ENCODE results near the gene PIP5K1B. TPM values are rescaled to one million over a fixed set of nuclear protein-coding genes. Genes with fewer than 3 reads are reported as not detected.

PIP5K1B gene
- total RNA-seq, 1 donor from 2014 or later = not detected

GRCh38 chr9:68964102-68964541 is 259.1 kb downstream of the PIP5K1B start:
- no peak for TF ChIP-seq CTCF (conservative IDR thresholded peaks at IDR 0.05; ENCODE audit: low read depth, low read length)
- no peak overlapping the region for H3K4me3 ChIP-seq (ENCODE audit: low read depth, low read length)
- no peak for DNase-seq (ENCODE audit: low read depth)

GRCh38 chr9:68964765-68965164 is 259.7 kb downstream of the PIP5K1B start:
- TF ChIP-seq CTCF (conservative IDR thresholded peaks at IDR 0.05; ENCODE audit: low read depth, low read length) = no peak
- DNase-seq (ENCODE audit: low read depth) = no peak

GRCh38 chr9:68966496-68966944 is 261.5 kb downstream of the PIP5K1B start:
- H3K4me3 ChIP-seq (ENCODE audit: low read depth, low read length) = no peak overlapping the region
- no peak for TF ChIP-seq CTCF (conservative IDR thresholded peaks at IDR 0.05; ENCODE audit: low read depth, low read length)

More at GRCh38 chr9:68964765-68965164, 259.7 kb downstream of the PIP5K1B start:
- H3K4me3 ChIP-seq (ENCODE audit: low read depth, low read length) = no peak overlapping the region

GRCh38 chr9:68967800-68968199 is 262.8 kb downstream of the PIP5K1B start:
- no peak for TF ChIP-seq CTCF (conservative IDR thresholded peaks at IDR 0.05; ENCODE audit: low read depth, low read length)
- DNase-seq (ENCODE audit: low read depth) = no peak
- no peak overlapping the region for H3K4me3 ChIP-seq (ENCODE audit: low read depth, low read length)

More at GRCh38 chr9:68966496-68966944, 261.5 kb downstream of the PIP5K1B start:
- no peak for DNase-seq (ENCODE audit: low read depth)

- no peak overlapping the region for H3K4me3 ChIP-seq (ENCODE audit: low read depth, low read length)
- no peak for TF ChIP-seq CTCF (conservative IDR thresholded peaks at IDR 0.05; ENCODE audit: low read depth, low read length)
- DNase-seq (ENCODE audit: low read depth) = no peak
Observed at GRCh38 chr9:68969538-68969937, 264.5 kb downstream of the PIP5K1B start.

GRCh38 chr9:68970151-68970550 is 265.1 kb downstream of the PIP5K1B start:
- H3K4me3 ChIP-seq (ENCODE audit: low read depth, low read length) = no peak overlapping the region
- no peak for DNase-seq (ENCODE audit: low read depth)
- no peak for TF ChIP-seq CTCF (conservative IDR thresholded peaks at IDR 0.05; ENCODE audit: low read depth, low read length)

- no peak for DNase-seq (ENCODE audit: low read depth)
- no peak overlapping the region for H3K4me3 ChIP-seq (ENCODE audit: low read depth, low read length)
- TF ChIP-seq CTCF (conservative IDR thresholded peaks at IDR 0.05; ENCODE audit: low read depth, low read length) = no peak
Observed at GRCh38 chr9:68973619-68974018, 268.6 kb downstream of the PIP5K1B start.

All from epithelial cell of proximal tubule (primary cell).